K562 (cell line): ENCODE data around the gene MLANA. TPM values are rescaled to one million over a fixed set of nuclear protein-coding genes. Genes with fewer than 3 reads are reported as not detected.

Experiments used
- ARID1B ChIP-seq: fragments of 450-650 bp; IDR thresholded peaks from 2 replicates; pipeline ENCODE4 v1.6.1; 2016; ENCODE audit warnings: antibody characterized with exemption, mild to moderate bottlenecking, inconsistent platforms
- CXXC5 ChIP-seq: fragments of 250-450 bp; sonication (Bioruptor Pico); IDR thresholded peaks from 2 replicates; pipeline ENCODE4 v1.8.0; 2022; ENCODE audit warnings: inconsistent platforms, mild to moderate bottlenecking, moderate library complexity
- GABPB2 ChIP-seq: fragments of 250-450 bp; sonication (Bioruptor Pico); conservative IDR thresholded peaks from 2 replicates; pipeline ENCODE4 v1.5.1; 2021; ENCODE audit warnings: mild to moderate bottlenecking
- HDAC2 ChIP-seq: fragments of 450-650 bp; IDR thresholded peaks from 2 replicates; pipeline ENCODE4 v1.6.1; 2016; ENCODE audit warnings: mild to moderate bottlenecking
- JUND ChIP-seq, 2 experiments: IDR thresholded peaks; 2 replicates in 1 of 2; 3 replicates in 1 of 2; pipeline ENCODE4 v1.6.1; 2011; ENCODE audit warnings: borderline replicate concordance in 2 of 2, low read depth in 2 of 2, low read length in 2 of 2, improper control_type of control experiment in 1 of 2, missing biosample characterization in 1 of 2, missing genetic modification characterization in 1 of 2, missing genetic modification reagents in 1 of 2
- SRF ChIP-seq, 2 experiments: fragments of 250-450, 450-650 bp in 1 of 2; sonication (Bioruptor Pico) in 1 of 2; sonication (generic) in 1 of 2; formaldehyde crosslinking; IDR thresholded peaks; 2 replicates each; pipeline versions ENCODE4 v1.5.0 to v1.5.1; 2020 to 2022; ENCODE audit warnings: mild to moderate bottlenecking in 1 of 2, missing genetic modification reagents in 1 of 2
- SRSF9 ChIP-seq: fragments of 200-400 bp; formaldehyde crosslinking; IDR thresholded peaks from 2 replicates; pipeline ENCODE4 v1.6.1; 2017; ENCODE audit warnings: low read depth, low read length, borderline replicate concordance
- ZNF282 ChIP-seq: sonication (generic); formaldehyde crosslinking; IDR thresholded peaks from 2 replicates; pipeline ENCODE4 v1.8.1; 2023; ENCODE audit warnings: missing genetic modification reagents
- ZNF766 ChIP-seq: fragments of 200-800 bp; sonication (Bioruptor generic); conservative IDR thresholded peaks from 2 replicates; pipeline ENCODE4 v1.6.1; 2016; ENCODE audit warnings: missing genetic modification characterization, missing compliant biosample characterization
- polyA plus RNA-seq, 8 experiments: library from polyadenylated mRNA; depleted of rRNA in 4 of 8; stranded (reverse) in 5 of 8; unstranded in 3 of 8; fragments of >200 nt; fragmentation: Nextera tagmentation in 2 of 8; fragmentation: Illumina TruSeq in 1 of 8; extraction: Ambion mirVana in 2 of 8; extraction: Trizol in 1 of 8; gene quantifications; 2 replicates each; pipeline versions ENCODE4 v1.2.1 to v1.2.3, GENCODE V29; 2011 to 2014; ENCODE audit warnings: inconsistent platforms in 1 of 8, missing spikeins in 1 of 8
- total RNA-seq, 7 experiments: library from RNA; depleted of rRNA in 6 of 7; stranded (reverse); fragments of >200 nt in 6 of 7; fragmentation: Illumina TruSeq in 2 of 7; extraction: Trizol in 2 of 7; gene quantifications; 2 replicates each; pipeline versions ENCODE4 v1.2.1 to v1.2.3, GENCODE V29; 2011 to 2021; ENCODE audit warnings: low replicate concordance in 1 of 7
- TF ChIP-seq, protein P1 (sequence below), 2 experiments: fragments of 450-650 bp in 1 of 2; sonication (generic) in 1 of 2; formaldehyde crosslinking in 1 of 2; IDR thresholded peaks in 1 of 2; conservative IDR thresholded peaks in 1 of 2; 2 replicates each; pipeline versions ENCODE4 v1.6.1 to v1.8.1; 2016 to 2023; ENCODE audit warnings: mild to moderate bottlenecking in 2 of 2, moderate library complexity in 2 of 2, inconsistent platforms in 1 of 2, missing genetic modification reagents in 1 of 2
- TF ChIP-seq, protein P2 (sequence below): sonication (generic); IDR thresholded peaks from 2 replicates; pipeline ENCODE4 v1.6.1; 2016

Gene MLANA
- total and polyA plus RNA-seq, 9 of the 15 experiments (the other 6 are each of a cell fraction or from before 2014, with no cell fraction given), result not detected

DNA sequence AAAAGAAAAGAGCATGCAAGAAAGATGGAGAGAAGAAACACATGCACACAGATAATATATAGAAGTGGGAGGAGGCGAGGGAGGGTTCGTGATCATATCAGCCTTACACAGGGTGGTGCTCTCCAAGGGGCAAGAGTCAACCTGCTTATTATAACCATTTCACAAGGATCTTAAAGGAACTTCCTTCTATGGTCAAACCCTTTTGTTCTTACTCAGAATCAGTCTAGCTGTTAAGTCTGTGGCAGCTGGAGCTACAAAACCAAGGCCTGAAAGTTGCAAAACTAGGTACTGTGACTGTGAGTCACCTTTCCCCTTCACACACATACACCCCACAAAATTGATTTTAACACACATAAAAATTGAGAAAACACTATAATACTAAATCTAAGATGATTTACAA is 39.2 kb upstream of the MLANA start (continued):
- no peak for TF ChIP-seq SRSF9
- 0 out of 2 replicates have a peak, but pooled peaks have one; percentile 40 for TF ChIP-seq ZNF766 (CRISPR knock-in tag)
- no peak for TF ChIP-seq GABPB2
- 0 out of 2 replicates have a peak, but pooled peaks have one; percentile 31 for TF ChIP-seq CXXC5
- TF ChIP-seq JUND (IDR thresholded peaks at IDR 0.05; ENCODE audit: borderline replicate concordance, low read depth, low read length), result peak; percentile 45; the same call in 1 of the 2 replicates
- TF ChIP-seq JUND (tag; IDR thresholded peaks at IDR 0.05; ENCODE audit: borderline replicate concordance, low read depth, low read length), result 0 out of 3 replicates have a peak, but pooled peaks have one; percentile 15
- no peak for TF ChIP-seq ZNF282 (CRISPR knock-in tag)
- TF ChIP-seq, protein P1, sequence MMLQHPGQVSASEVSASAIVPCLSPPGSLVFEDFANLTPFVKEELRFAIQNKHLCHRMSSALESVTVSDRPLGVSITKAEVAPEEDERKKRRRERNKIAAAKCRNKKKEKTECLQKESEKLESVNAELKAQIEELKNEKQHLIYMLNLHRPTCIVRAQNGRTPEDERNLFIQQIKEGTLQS (IDR thresholded peaks at IDR 0.05), result peak; percentile 56; the same call in 1 of the 2 replicates
- TF ChIP-seq, protein P1 (CRISPR knock-in tag; conservative IDR thresholded peaks at IDR 0.05), result no peak
- TF ChIP-seq SRF (CRISPR knock-in tag; IDR thresholded peaks at IDR 0.05), result peak; percentile 93 to 95
- TF ChIP-seq HDAC2, result 0 out of 2 replicates have a peak, but pooled peaks have one; percentile 28
- TF ChIP-seq, protein P2, sequence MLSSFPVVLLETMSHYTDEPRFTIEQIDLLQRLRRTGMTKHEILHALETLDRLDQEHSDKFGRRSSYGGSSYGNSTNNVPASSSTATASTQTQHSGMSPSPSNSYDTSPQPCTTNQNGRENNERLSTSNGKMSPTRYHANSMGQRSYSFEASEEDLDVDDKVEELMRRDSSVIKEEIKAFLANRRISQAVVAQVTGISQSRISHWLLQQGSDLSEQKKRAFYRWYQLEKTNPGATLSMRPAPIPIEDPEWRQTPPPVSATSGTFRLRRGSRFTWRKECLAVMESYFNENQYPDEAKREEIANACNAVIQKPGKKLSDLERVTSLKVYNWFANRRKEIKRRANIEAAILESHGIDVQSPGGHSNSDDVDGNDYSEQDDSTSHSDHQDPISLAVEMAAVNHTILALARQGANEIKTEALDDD, result peak; percentile 74; the same call in 1 of the 2 replicates
- peak; percentile 36 for TF ChIP-seq ARID1B
